Smooth muscle cell (in vitro differentiated cells): ENCODE results near the gene COA1. TPM values are rescaled to one million over a fixed set of nuclear protein-coding genes. Genes with fewer than 3 reads are reported as not detected.

ENCODE experiments used
- DNase-seq: peaks from one replicate; lab custom pipeline; 2025; ENCODE audit not compliant: unreplicated experiment; lab: John Stamatoyannopoulos, UW
- H2AFZ ChIP-seq: fragments of 200-600 bp; sonication (generic); 2 replicates; pipeline ENCODE4 v1.6.0; 2016; ENCODE audit warnings: antibody characterized with exemption, low read depth, mild to moderate bottlenecking
- H3F3A ChIP-seq: fragments of 200-600 bp; sonication (generic); 2 replicates; pipeline ENCODE4 v1.6.0; 2017; ENCODE audit warnings: antibody characterized with exemption, low read depth
- H3K27ac ChIP-seq: fragments of 200-600 bp; sonication (generic); 2 replicates; pipeline ENCODE4 v1.5.1; 2016; ENCODE audit warnings: low read depth, mild to moderate bottlenecking
- H3K27me3 ChIP-seq: fragments of 200-600 bp; sonication (generic); 2 replicates; pipeline ENCODE4 v1.6.1; 2016; ENCODE audit warnings: low read depth, mild to moderate bottlenecking
- H3K36me3 ChIP-seq: fragments of 200-600 bp; sonication (generic); 2 replicates; pipeline ENCODE4 v1.5.1; 2016; ENCODE audit warnings: low read depth
- H3K4me1 ChIP-seq: fragments of 200-600 bp; sonication (generic); 2 replicates; pipeline ENCODE4 v1.5.1; 2016; ENCODE audit warnings: low read depth
- H3K4me2 ChIP-seq: fragments of 200-600 bp; sonication (generic); 2 replicates; pipeline ENCODE4 v1.6.0; 2016; ENCODE audit warnings: mild to moderate bottlenecking
- H3K4me3 ChIP-seq: fragments of 200-600 bp; sonication (generic); 2 replicates; pipeline ENCODE4 v1.5.1; 2016; ENCODE audit warnings: mild to moderate bottlenecking
- H3K79me2 ChIP-seq: fragments of 200-600 bp; sonication (generic); 2 replicates; pipeline ENCODE4 v1.6.0; 2016; ENCODE audit warnings: low read depth, mild to moderate bottlenecking
- H3K9ac ChIP-seq: fragments of 200-600 bp; sonication (generic); 2 replicates; pipeline ENCODE4 v1.6.0; 2016; ENCODE audit warnings: low read depth
- H3K9me3 ChIP-seq: fragments of 200-600 bp; sonication (generic); replicated peaks from 2 replicates; pipeline ENCODE4 v1.5.1; 2016; ENCODE audit warnings: low read depth
- H4K20me1 ChIP-seq: fragments of 200-600 bp; sonication (generic); 2 replicates; pipeline ENCODE4 v1.6.0; 2016; ENCODE audit warnings: low read depth
- WGBS: methylation state at CpG from one replicate; pipeline ENCODE4 v1.1.7; 2016; ENCODE audit warnings: low lambda C conversion rate; 5-methylcytosine and 5-hydroxymethylcytosine counted together
- polyA plus RNA-seq: library from polyadenylated mRNA; unstranded; fragments of >200 nt; fragmentation: Nextera tagmentation; extraction: Ambion mirVana; gene quantifications from 2 replicates; pipeline ENCODE4 v1.2.1, GENCODE V29; 2016
- total RNA-seq: library from RNA; depleted of rRNA; stranded (reverse); fragments of >200 nt; gene quantifications from 2 replicates; pipeline ENCODE4 v1.2.3, GENCODE V29; 2014
- TF ChIP-seq, protein P1 (sequence below): fragments of 200-600 bp; sonication (generic); IDR thresholded peaks from 2 replicates; pipeline ENCODE4 v1.5.1; 2017; ENCODE audit warnings: borderline replicate concordance, mild to moderate bottlenecking, antibody characterized with exemption; ENCODE audit not compliant: insufficient read depth, poor library complexity, severe bottlenecking

The COA1 gene
- total and polyA plus RNA-seq, 2 experiments from 2014 or later = 63.1 to 67.5 TPM

DNA sequence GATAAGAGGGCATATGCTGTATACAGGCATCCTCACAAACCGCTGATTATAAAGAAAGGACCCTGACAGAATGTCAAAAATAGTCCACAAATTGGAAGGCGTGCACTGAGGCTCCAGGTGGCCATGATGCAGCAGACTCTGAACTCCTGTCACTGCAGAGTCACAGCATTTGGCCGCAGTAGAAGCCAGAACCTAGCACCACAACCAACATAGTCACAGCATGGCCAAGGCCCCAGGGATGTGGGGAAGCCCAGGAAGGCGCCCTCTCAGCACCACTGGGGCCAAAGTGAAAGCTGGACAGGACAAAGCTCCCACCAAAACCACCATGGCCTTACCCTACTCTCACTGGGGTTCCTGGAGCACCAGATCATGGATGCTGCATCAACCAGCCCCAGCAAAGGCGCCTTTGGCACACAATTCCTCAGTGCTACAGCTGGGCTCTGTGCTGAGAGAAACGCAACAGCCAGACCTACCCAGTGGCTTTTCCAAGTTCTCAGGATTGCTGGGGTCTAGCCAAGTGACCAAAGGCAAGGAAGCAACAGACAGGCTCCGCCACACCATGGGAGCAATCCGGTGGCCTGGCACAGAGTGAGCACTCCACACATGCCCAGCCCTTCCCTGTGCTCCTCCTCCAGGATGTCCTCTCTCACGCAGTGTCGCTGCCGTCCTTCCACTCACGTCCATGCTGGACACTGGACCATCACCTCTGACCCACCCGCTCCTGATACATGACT is 86.3 kb downstream of the COA1 start:
- TF ChIP-seq, protein P1, sequence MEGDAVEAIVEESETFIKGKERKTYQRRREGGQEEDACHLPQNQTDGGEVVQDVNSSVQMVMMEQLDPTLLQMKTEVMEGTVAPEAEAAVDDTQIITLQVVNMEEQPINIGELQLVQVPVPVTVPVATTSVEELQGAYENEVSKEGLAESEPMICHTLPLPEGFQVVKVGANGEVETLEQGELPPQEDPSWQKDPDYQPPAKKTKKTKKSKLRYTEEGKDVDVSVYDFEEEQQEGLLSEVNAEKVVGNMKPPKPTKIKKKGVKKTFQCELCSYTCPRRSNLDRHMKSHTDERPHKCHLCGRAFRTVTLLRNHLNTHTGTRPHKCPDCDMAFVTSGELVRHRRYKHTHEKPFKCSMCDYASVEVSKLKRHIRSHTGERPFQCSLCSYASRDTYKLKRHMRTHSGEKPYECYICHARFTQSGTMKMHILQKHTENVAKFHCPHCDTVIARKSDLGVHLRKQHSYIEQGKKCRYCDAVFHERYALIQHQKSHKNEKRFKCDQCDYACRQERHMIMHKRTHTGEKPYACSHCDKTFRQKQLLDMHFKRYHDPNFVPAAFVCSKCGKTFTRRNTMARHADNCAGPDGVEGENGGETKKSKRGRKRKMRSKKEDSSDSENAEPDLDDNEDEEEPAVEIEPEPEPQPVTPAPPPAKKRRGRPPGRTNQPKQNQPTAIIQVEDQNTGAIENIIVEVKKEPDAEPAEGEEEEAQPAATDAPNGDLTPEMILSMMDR = no peak
- Histone ChIP-seq H3K4me1 (peaks cover 31% of the 10 kb centered on the region), H3K36me3 (no peaks in the 10 kb centered on the region), H4K20me1 (no peaks in the 10 kb centered on the region), H3F3A (peaks cover 10% of the 10 kb centered on the region), H3K27me3 (no peaks in the 10 kb centered on the region), H3K4me3 (no peak overlapping the region), H3K9ac (no peak overlapping the region), H3K27ac (no peak overlapping the region), H3K79me2 (no peaks in the 10 kb centered on the region), H3K4me2 (no peak overlapping the region), H3K9me3 (no peaks in the 10 kb centered on the region), H2AFZ (no peak overlapping the region)
- DNase-seq = no peak
- over 99% methylated on average over 13 of the region's 13 CpGs for WGBS

DNA sequence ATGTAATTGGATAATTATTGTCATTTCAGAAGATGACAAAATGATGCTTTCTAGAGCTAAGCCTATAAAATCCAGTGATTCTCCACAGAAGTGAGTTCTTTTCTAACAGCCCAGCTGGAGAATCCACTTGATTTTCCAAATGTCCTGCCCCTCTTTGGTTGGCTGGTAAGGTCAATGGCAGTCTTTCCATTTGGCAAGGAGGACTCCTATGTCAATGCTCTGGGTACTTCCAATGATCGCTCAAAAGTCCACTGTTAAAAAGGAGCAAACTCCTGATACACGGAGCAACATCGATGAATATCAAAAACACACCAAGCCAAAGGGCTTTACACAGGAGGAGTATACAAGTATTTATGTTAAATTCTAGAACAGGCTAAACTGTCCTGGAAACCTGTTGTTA is 88.6 kb downstream of the COA1 start:
- H3K4me1 ChIP-seq = peaks cover 14% of the 10 kb centered on the region
- H3K9me3 ChIP-seq = no peaks in the 10 kb centered on the region
- H3K9ac ChIP-seq = no peak overlapping the region
- no peaks in the 10 kb centered on the region for H3K79me2 ChIP-seq
- H2AFZ ChIP-seq = no peak overlapping the region
- DNase-seq = no peak
- no peaks in the 10 kb centered on the region for H4K20me1 ChIP-seq
- H3K27ac ChIP-seq = peak overlapping the region; percentile 43
- H3K36me3 ChIP-seq = no peaks in the 10 kb centered on the region
- TF ChIP-seq, protein P1 = no peak
- 100% methylated on average over 3 of the region's 3 CpGs for WGBS
- H3K4me2 ChIP-seq = no peak overlapping the region
- no peaks in the 10 kb centered on the region for H3K27me3 ChIP-seq
- no peaks in the 10 kb centered on the region for H3F3A ChIP-seq
- no peak overlapping the region for H3K4me3 ChIP-seq

DNA sequence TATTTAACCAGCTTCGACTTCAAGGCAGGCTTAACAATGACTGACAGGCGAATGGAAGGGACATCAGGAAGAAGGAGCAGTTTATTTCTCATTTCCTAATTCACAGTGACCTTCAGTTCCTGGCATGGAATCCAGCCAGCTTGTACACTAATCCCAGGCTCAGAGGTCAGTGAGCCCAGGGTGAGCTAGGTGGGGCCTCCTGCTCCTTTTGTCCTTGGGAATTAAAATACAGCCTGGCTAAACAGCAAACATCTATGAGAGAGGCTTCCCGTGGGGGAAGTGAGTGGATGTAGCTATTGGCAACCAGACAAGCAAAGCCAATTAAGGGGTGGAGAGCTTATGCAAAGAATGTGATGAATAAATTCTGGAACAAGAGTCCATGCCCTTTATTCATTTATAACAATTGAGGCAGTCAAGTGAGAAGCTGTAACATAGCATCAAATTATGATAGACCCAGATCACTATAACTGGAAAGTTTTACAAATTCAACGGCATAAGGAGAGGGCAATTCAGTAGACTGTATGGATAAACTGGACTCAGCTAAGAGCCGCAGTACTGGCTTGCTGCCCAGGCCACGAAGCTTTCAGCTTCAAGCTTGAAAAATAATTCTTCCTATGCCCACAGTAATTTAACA is 89.3 kb downstream of the COA1 start:
- no peaks in the 10 kb centered on the region for H4K20me1 ChIP-seq
- H3K36me3 ChIP-seq = peaks cover 5% of the 10 kb centered on the region
- no peak overlapping the region for H3K4me2 ChIP-seq
- no peak overlapping the region for H3K4me3 ChIP-seq
- peaks cover 14% of the 10 kb centered on the region for H3K4me1 ChIP-seq
- TF ChIP-seq, protein P1 = no peak
- H2AFZ ChIP-seq = no peak overlapping the region
- no peaks in the 10 kb centered on the region for H3K9me3 ChIP-seq
- no peaks in the 10 kb centered on the region for H3K27me3 ChIP-seq
- peak overlapping the region; percentile 43 for H3K27ac ChIP-seq
- DNase-seq = no peak
- WGBS = 91% methylated on average over 6 of the region's 6 CpGs
- H3K9ac ChIP-seq = no peak overlapping the region
- H3F3A ChIP-seq = no peaks in the 10 kb centered on the region
- H3K79me2 ChIP-seq = no peaks in the 10 kb centered on the region
